K562 treated with DMSO at 1 percent for 12 hours (cell line): ENCODE results near the gene TOP1. TPM values are rescaled to one million over a fixed set of nuclear protein-coding genes. Genes with fewer than 3 reads are reported as not detected.

Experiments
- total RNA-seq: library from RNA; unstranded; fragments of 300-600 nt; gene quantifications from 2 replicates; pipeline ENCODE4 v1.2.3, GENCODE V29; 2022; ENCODE audit not compliant: insufficient read depth

Gene TOP1
- 47.0 and 93.5 TPM in 2 replicates for total RNA-seq

GRCh38 chr20:41028359-41029149, at the start of gene TOP1:
Gene TOP1 (plus strand): TSS chr20:41028822. CDS start chr20:41029068, 246 bp downstream.

GRCh38 chr20:41136680-41137613, 108.3 kb downstream of the TOP1 start, which contains the start of gene PLCG1:
Gene PLCG1 (plus strand): TSS chr20:41137543. CDS start chr20:41137642, 99 bp downstream.

Other genes with a start within 250 kb of the TOP1 start
- gene PLCG1, start 108.7 kb downstream of the TOP1 start, total RNA-seq: 18.4 and 53.7 TPM in 2 replicates